Measurements from ENCODE around the gene FRAS1.

- TF ChIP-seq POLR2A (IDR thresholded peaks at IDR 0.05): no peak
- no peak for TF ChIP-seq CTCF (IDR thresholded peaks at IDR 0.05)
Measured at GRCh38 chr4:78482281-78482680, 425.2 kb downstream of the FRAS1 start.

Measured in right lobe of liver (tissue), 4 donors.